Motor neuron (in vitro differentiated cells): ENCODE results near the gene CAP1. TPM values are rescaled to one million over a fixed set of nuclear protein-coding genes. Genes with fewer than 3 reads are reported as not detected.
A peak's percentile ranks its signal among the peaks of the same experiment; 100 is the strongest.

Experiments
- ATAC-seq, 8 experiments: fragments of 200-7000 bp; cut with Tn5 transposase; replicated peaks in 6 of 8; 2 replicates each; pipeline ENCODE4 v1.8.0; 2021; ENCODE audit warnings: mild to moderate bottlenecking in 8 of 8, moderate library complexity in 8 of 8
- H3K27ac ChIP-seq, 2 donors: fragments of 250-450 bp; sonication (Bioruptor Pico); 2 replicates each; pipeline ENCODE4 v1.9.0; 2021; ENCODE audit warnings: antibody characterized with exemption in 2 of 2, mild to moderate bottlenecking in 2 of 2, moderate library complexity in 1 of 2
- H3K4me1 ChIP-seq, 2 donors: fragments of 250-450 bp; sonication (Bioruptor Pico); replicated peaks in 1 of 2; 2 replicates each; pipeline ENCODE4 v1.6.1; 2021; ENCODE audit warnings: antibody characterized with exemption in 2 of 2, mild to moderate bottlenecking in 2 of 2, moderate library complexity in 1 of 2
- H3K4me3 ChIP-seq, 5 donors: fragments of 250-450 bp; sonication (Bioruptor Pico); 2 replicates each; pipeline ENCODE4 v1.9.0; 2021; ENCODE audit warnings: antibody characterized with exemption in 5 of 5, mild to moderate bottlenecking in 5 of 5, moderate library complexity in 4 of 5
- WGBS, 10 experiments: fragments of 450-650 bp; shearing (Covaris generic); methylation state at CpG; one replicate each; pipeline ENCODE4 v1.0.0; 2022; 5-methylcytosine and 5-hydroxymethylcytosine counted together
- in situ Hi-C, 9 experiments: fragments of 400-800 bp; cut with MboI; loops; one replicate each; pipeline ENCODE4 v1.15.0; 2021; ENCODE audit warnings: low sequenced_read_pairs in 9 of 9, low pct_unique_long_range_greater_than_20kb in 2 of 9; ENCODE audit not compliant: unreplicated experiment in 9 of 9
- total RNA-seq, 8 experiments: library from RNA; unstranded; fragments of 300-600 nt; gene quantifications; 2 replicates each; pipeline versions ENCODE4 v1.2.3 to v1.2.4, GENCODE V29; 2022

Gene CAP1
- total RNA-seq, 8 experiments from 2014 or later = 120 to 220 (median 158) TPM

GRCh38 chr1:40096977-40097782 lies 56.7 kb downstream of the CAP1 start, which contains the start of gene PPT1:
Gene PPT1 (minus strand): TSS chr1:40097252. CDS start chr1:40097238, 14 bp downstream.
- Histone ChIP-seq H3K27ac (peak within 1 kb of the TSS; percentile 60 to 75), H3K4me3 (peak within 1 kb of the TSS; percentile 52 to 73 (median 69)), H3K4me1 (peaks cover 10 to 11% of the 10 kb centered on the region in 2 donors)
- ATAC-seq = peak; percentile 96 to 98 (median 97)
- 0 to 15% (median 1%) methylated on average over 1 to 44 of the region's 51 CpGs; no CpG with 5 or more reads in 1 of the 10 experiments for WGBS, 10 experiments
- in situ Hi-C loops = loop anchor here in 1 of 9 experiments (25.0 kb wide), 1 partner anchor 240 kb away; no protein-coding TSS in a partner anchor

- Histone ChIP-seq H3K27ac (no peak overlapping the region), H3K4me1 (peaks cover 4 to 5% of the 10 kb centered on the region in 2 donors), H3K4me3 (no peak overlapping the region)
- ATAC-seq = no peak
- in situ Hi-C loops = no loop called here
- WGBS, 10 experiments = 0 to 89% (median 72%) methylated on average over 1 of the region's 1 CpG; no CpG with 5 or more reads in 2 of the 10 experiments
These were observed 61.5 kb downstream of the CAP1 start for GRCh38 chr1:40102038-40102437.

- 40 to 92% (median 70%) methylated on average over 1 to 3 of the region's 3 CpGs; no CpG with 5 or more reads in 1 of the 10 experiments for WGBS, 10 experiments
- in situ Hi-C loops = no loop called here
- Histone ChIP-seq H3K27ac (no peak overlapping the region), H3K4me3 (no peak overlapping the region), H3K4me1 (no peaks in the 10 kb centered on the region)
- no peak for ATAC-seq
These were observed 62.4 kb downstream of the CAP1 start for GRCh38 chr1:40102896-40103295.

- no peak for ATAC-seq
- Histone ChIP-seq H3K27ac (no peak overlapping the region), H3K4me1 (no peaks in the 10 kb centered on the region), H3K4me3 (no peak overlapping the region)
- in situ Hi-C loops = no loop called here
- whole genome bisulfite sequencing, 10 experiments = 0 to 100% (median 82%) methylated on average over 1 of the region's 1 CpG; no CpG with 5 or more reads in 1 of the 10 experiments
These were observed 64.5 kb downstream of the CAP1 start for GRCh38 chr1:40105028-40105427.

GRCh38 chr1:40107290-40107959 lies 66.9 kb downstream of the CAP1 start:
- Histone ChIP-seq H3K4me1 (no peaks in the 10 kb centered on the region), H3K4me3 (no peak overlapping the region), H3K27ac (no peak overlapping the region)
- in situ Hi-C loops = no loop called here
- no peak for ATAC-seq
- WGBS, 10 experiments = 40 to 100% (median 82%) methylated on average over 1 to 6 of the region's 6 CpGs

GRCh38 chr1:40110389-40110788 lies 69.9 kb downstream of the CAP1 start:
- no peak overlapping the region for H3K27ac ChIP-seq

GRCh38 chr1:40114400-40114799 lies 73.9 kb downstream of the CAP1 start:
- 50 to 84% (median 75%) methylated on average over 1 to 3 of the region's 3 CpGs for WGBS, 10 experiments

More at GRCh38 chr1:40110389-40110788, 69.9 kb downstream of the CAP1 start:
- Histone ChIP-seq H3K4me1 (no peaks in the 10 kb centered on the region), H3K4me3 (no peak overlapping the region)
- no peak for ATAC-seq
- in situ Hi-C loops = no loop called here

GRCh38 chr1:40120128-40120527 lies 79.6 kb downstream of the CAP1 start:
- no peak overlapping the region for H3K4me3 ChIP-seq
- no peak for ATAC-seq
- in situ Hi-C loops = no loop called here
- 27 to 100% (median 58%) methylated on average over 1 to 7 of the region's 7 CpGs; no CpG with 5 or more reads in 2 of the 10 experiments for WGBS, 10 experiments
- H3K27ac ChIP-seq = no peak overlapping the region
- H3K4me1 ChIP-seq = no peaks in the 10 kb centered on the region

More at GRCh38 chr1:40114400-40114799, 73.9 kb downstream of the CAP1 start:
- H3K4me3 ChIP-seq = no peak overlapping the region
- no peak overlapping the region for H3K27ac ChIP-seq
- no peaks in the 10 kb centered on the region for H3K4me1 ChIP-seq
- in situ Hi-C loops = no loop called here
- no peak for ATAC-seq

Other genes with a start within 250 kb of the CAP1 start
- 10 to 100 TPM; 19.5 to 57.6 (median 38.6) TPM for gene TRIT1, start 157.2 kb upstream of the CAP1 start, total RNA-seq
- 10 to 100 TPM in 5 of 8 experiments, under 1 TPM in 3; 0.18 to 85.1 (median 33.6) TPM for gene MYCL, start 138.8 kb upstream of the CAP1 start, total RNA-seq
- 10 to 100 TPM in 5 of 8 experiments, 1 to 10 TPM in 3; 2.4 to 48.6 (median 25.8) TPM for gene MFSD2A, start 85.6 kb upstream of the CAP1 start, total RNA-seq
- 100 to 1,000 TPM in 2 of 8 experiments, 10 to 100 TPM in 6; 46.3 to 106 (median 65.8) TPM for gene PPT1, start 56.5 kb downstream of the CAP1 start, total RNA-seq
- gene RLF, start 120.7 kb downstream of the CAP1 start, total RNA-seq = 10 to 100 TPM in 7 of 8 experiments, 1 to 10 TPM in 1; 8.8 to 61.1 (median 31.2) TPM
- under 1 TPM in 1 of 8 experiments, not detected in 7; 0.33 TPM for gene TMCO2, start 207.2 kb downstream of the CAP1 start, total RNA-seq
- gene ZMPSTE24, start 217.5 kb downstream of the CAP1 start, total RNA-seq = 10 to 100 TPM; 20.6 to 58.0 (median 40.7) TPM